HCT116 (cell line): ENCODE results near the gene ZNF18. TPM values are rescaled to one million over a fixed set of nuclear protein-coding genes. Genes with fewer than 3 reads are reported as not detected.
"Not testable (repeated sequence)": the region's sequence is repeated elsewhere in the genome, so short reads cannot be mapped to it uniquely, and the experiment has no call there.

ENCODE experiments used
- ATAC-seq: fragments of 200-7000 bp; cut with Tn5 transposase; 2 replicates; pipeline ENCODE4 v1.9.1; 2020; ENCODE audit warnings: mild to moderate bottlenecking, moderate library complexity
- BruUV-seq: library from RNA; stranded (reverse); fragments of 400-500 nt; replicated peaks from 2 replicates; lab custom pipeline; 2021; lab: Mats Ljungman, UMichigan
- CTCF ChIA-PET: fragments of 300-600 bp; sonication (Branson Sonifier 250); formaldehyde crosslinking; loops from one replicate; lab custom pipeline; 2021; ENCODE audit warnings: antibody characterized with exemption; lab: Charles Lee
- POLR2A ChIA-PET: fragments of 300-600, 350-600 bp; sonication (Branson Sonifier 250); formaldehyde crosslinking; loops from one replicate; lab custom pipeline; 2021; ENCODE audit warnings: antibody characterized with exemption; lab: Charles Lee
- RAD21 ChIA-PET, 2 experiments: fragments of 300-600 bp; sonication (Branson Sonifier 250); formaldehyde crosslinking; loops; one replicate each; lab custom pipeline; 2023; ENCODE audit warnings: low total read pairs in 2 of 2; ENCODE audit not compliant: uncharacterized antibody in 2 of 2, unreplicated experiment in 2 of 2, low non-redundant PET in 1 of 2; lab: Charles Lee
- DNase-seq: peaks from one replicate; pipeline ENCODE4 v3.0.0-alpha.2; 2010; ENCODE audit warnings: low read depth, low spot score
- H2AFZ ChIP-seq: fragments of 200-600 bp; shearing (Covaris generic), sonication (generic); 2 replicates; pipeline ENCODE4 v1.6.1; 2017; ENCODE audit warnings: low read depth, mixed run types, mixed read lengths, antibody characterized with exemption, low read length; ENCODE audit not compliant: poor library complexity, severe bottlenecking
- H3K27ac ChIP-seq: 2 replicates; pipeline ENCODE4 v1.5.1; 2012; ENCODE audit warnings: low read depth, low read length
- H3K27me3 ChIP-seq: fragments of 200-600 bp; sonication (generic); 2 replicates; pipeline ENCODE4 v1.6.1; 2016; ENCODE audit warnings: mixed run types, low read length, mixed read lengths; ENCODE audit not compliant: insufficient read depth
- H3K36me3 ChIP-seq, 2 experiments: fragments of 200-500 bp in 1 of 2; fragments of 200-600 bp in 1 of 2; sonication (Bioruptor generic) in 1 of 2; sonication (generic) in 1 of 2; 2 replicates each; pipeline versions ENCODE4 v1.5.1 to v1.6.1; 2014 to 2016; ENCODE audit warnings: low read length in 2 of 2, inconsistent platforms in 1 of 2, mixed read lengths in 1 of 2, mixed run types in 1 of 2; ENCODE audit not compliant: insufficient read depth in 2 of 2, control insufficient read depth in 1 of 2
- H3K4me1 ChIP-seq, 2 experiments: fragments of 200-600 bp in 1 of 2; sonication (generic) in 1 of 2; 2 replicates each; pipeline versions ENCODE4 v1.5.1 to v1.6.1; 2012 to 2017; ENCODE audit warnings: low read length in 2 of 2, inconsistent platforms in 1 of 2, mild to moderate bottlenecking in 1 of 2, mixed read lengths in 1 of 2, mixed run types in 1 of 2, moderate library complexity in 1 of 2; ENCODE audit not compliant: insufficient read depth in 2 of 2, control insufficient read depth in 1 of 2
- H3K4me2 ChIP-seq: fragments of 200-600 bp; sonication (generic); 2 replicates; pipeline ENCODE4 v1.6.1; 2017; ENCODE audit warnings: mixed run types, low read length, mixed read lengths
- H3K4me3 ChIP-seq, 2 experiments: fragments of 200-600 bp in 1 of 2; sonication (generic) in 1 of 2; replicated peaks in 1 of 2; 2 replicates each; pipeline ENCODE4 v1.5.1; 2011 to 2016; ENCODE audit warnings: low read length in 2 of 2, control low read depth in 1 of 2, low read depth in 1 of 2, mild to moderate bottlenecking in 1 of 2, mixed read lengths in 1 of 2, mixed run types in 1 of 2
- H3K79me2 ChIP-seq: fragments of 200-600 bp; sonication (generic); 2 replicates; pipeline ENCODE4 v1.6.1; 2017; ENCODE audit warnings: mild to moderate bottlenecking, mixed run types, low read length, moderate library complexity, mixed read lengths; ENCODE audit not compliant: insufficient read depth
- H3K9ac ChIP-seq: fragments of 200-600 bp; sonication (generic); 2 replicates; pipeline ENCODE4 v1.6.1; 2016; ENCODE audit warnings: low read length, mixed read lengths
- H3K9me2 ChIP-seq: fragments of 200-600 bp; sonication (generic), shearing (Covaris generic); 2 replicates; pipeline ENCODE4 v1.6.1; 2017; ENCODE audit warnings: mixed run types, mild to moderate bottlenecking, moderate library complexity; ENCODE audit not compliant: insufficient read depth
- H3K9me3 ChIP-seq, 2 experiments: fragments of 200-500 bp in 1 of 2; fragments of 200-600 bp in 1 of 2; sonication (Bioruptor generic) in 1 of 2; sonication (generic) in 1 of 2; 2 replicates each; pipeline ENCODE4 v1.6.1; 2014 to 2017; ENCODE audit warnings: low read length in 2 of 2, mixed read lengths in 2 of 2, inconsistent platforms in 1 of 2, low read depth in 1 of 2, mild to moderate bottlenecking in 1 of 2, mixed run types in 1 of 2, moderate library complexity in 1 of 2; ENCODE audit not compliant: control insufficient read depth in 1 of 2, insufficient read depth in 1 of 2
- H4K20me1 ChIP-seq: fragments of 200-600 bp; sonication (generic), shearing (Covaris generic); 2 replicates; pipeline ENCODE4 v1.6.1; 2017; ENCODE audit warnings: mixed run types, mild to moderate bottlenecking, moderate library complexity; ENCODE audit not compliant: insufficient read depth
- ATF3 ChIP-seq: IDR thresholded peaks from 2 replicates; pipeline ENCODE4 v1.6.1; 2012
- CEBPB ChIP-seq: IDR thresholded peaks from 2 replicates; pipeline ENCODE4 v1.6.1; 2012; ENCODE audit warnings: low read depth
- EGR1 ChIP-seq: IDR thresholded peaks from 2 replicates; pipeline ENCODE4 v1.6.1; 2012; ENCODE audit warnings: low read depth
- EZH2 ChIP-seq: fragments of 200-600 bp; sonication (generic); IDR thresholded peaks from 2 replicates; pipeline ENCODE4 v1.6.1; 2017; ENCODE audit warnings: antibody characterized with exemption, mixed run types
- EZH2phosphoT487 ChIP-seq: fragments of 200-600 bp; IDR thresholded peaks from 2 replicates; pipeline ENCODE4 v1.6.1; 2018; ENCODE audit warnings: antibody characterized with exemption, borderline replicate concordance
- JUND ChIP-seq: IDR thresholded peaks from 2 replicates; pipeline ENCODE4 v1.6.1; 2012
- MAX ChIP-seq: IDR thresholded peaks from 2 replicates; pipeline ENCODE4 v1.6.1; 2012
- POLR2AphosphoS5 ChIP-seq: IDR thresholded peaks from 2 replicates; pipeline ENCODE4 v1.6.1; 2011; ENCODE audit warnings: mild to moderate bottlenecking, low read depth, low read length, moderate library complexity
- RAD21 ChIP-seq: IDR thresholded peaks from 2 replicates; pipeline ENCODE4 v1.6.1; 2012; ENCODE audit warnings: low read depth, mild to moderate bottlenecking
- REST ChIP-seq: IDR thresholded peaks from 2 replicates; pipeline ENCODE4 v1.6.1; 2012; ENCODE audit warnings: low read depth
- SIN3A ChIP-seq: IDR thresholded peaks from 2 replicates; pipeline ENCODE4 v1.6.1; 2012; ENCODE audit warnings: low read depth
- SP1 ChIP-seq: IDR thresholded peaks from 2 replicates; pipeline ENCODE4 v1.6.1; 2012; ENCODE audit warnings: low read depth
- SRF ChIP-seq: IDR thresholded peaks from 2 replicates; pipeline ENCODE4 v1.6.1; 2012; ENCODE audit warnings: low read depth
- TCF7L2 ChIP-seq: IDR thresholded peaks from 2 replicates; pipeline ENCODE4 v1.7.0; 2011; ENCODE audit warnings: borderline replicate concordance, inconsistent platforms; ENCODE audit not compliant: insufficient read depth, insufficient read length; ENCODE audit errors: extremely low read depth
- ZFX ChIP-seq: fragments of 450-650 bp; IDR thresholded peaks from 2 replicates; pipeline ENCODE4 v1.6.1; 2017
- ZNF274 ChIP-seq: fragments of 200-500 bp; sonication (Bioruptor generic); IDR thresholded peaks from 2 replicates; pipeline ENCODE4 v1.6.1; 2014; ENCODE audit warnings: mild to moderate bottlenecking, low read depth, low read length, inconsistent platforms
- intact Hi-C: fragments of 100-400 bp; cut with micrococcal nuclease; formaldehyde crosslinking; loops from 2 replicates; pipeline ENCODE4 v1.10.0; 2022
- total RNA-seq: library from RNA; stranded (reverse); gene quantifications from one replicate; pipeline ENCODE4 v1.2.1, GENCODE V29; 2021; ENCODE audit not compliant: unreplicated experiment

The ZNF18 gene
- total RNA-seq, 1 experiment from 2014 or later: 6.2 TPM

GRCh38 chr17:11972741-11973140 is 24.5 kb downstream of the ZNF18 start:
- H3K79me2 ChIP-seq, H3K4me2 ChIP-seq, ATAC-seq, RAD21 ChIA-PET, H4K20me1 ChIP-seq, H3K27me3 ChIP-seq, H3K4me1 ChIP-seq, DNase-seq, H3K27ac ChIP-seq, H3K4me3 ChIP-seq, H3K9ac ChIP-seq, CTCF ChIA-PET, BruUV-seq, H2AFZ ChIP-seq, intact Hi-C loops, H3K9me2 ChIP-seq, H3K9me3 ChIP-seq, POLR2A ChIA-PET, H3K36me3 ChIP-seq: not testable (repeated sequence)

- H3K9ac ChIP-seq: no peak overlapping the region
- H3K4me3 ChIP-seq: no peak overlapping the region
- TF ChIP-seq SIN3A: no peak
- TF ChIP-seq JUND: no peak
- no peak for TF ChIP-seq POLR2AphosphoS5
- TF ChIP-seq ZNF274: no peak
- TF ChIP-seq ATF3: no peak
- TF ChIP-seq EZH2: no peak
- no peak for TF ChIP-seq RAD21
- TF ChIP-seq REST: no peak
- no peak for TF ChIP-seq EGR1
- TF ChIP-seq EZH2phosphoT487: no peak
- no peak for TF ChIP-seq SRF
- TF ChIP-seq MAX: no peak
- TF ChIP-seq SP1: no peak
- no peak for TF ChIP-seq ZFX
- TF ChIP-seq TCF7L2: no peak
- no peak for TF ChIP-seq CEBPB
- peaks cover 0 to 6% of the 10 kb centered on the region in 2 experiments; a peak in 1 of 4 replicates for H3K4me1 ChIP-seq
- BruUV-seq: no TSS peak
- no peak for DNase-seq
- ChIA-PET POLR2A (no interaction called here), RAD21 (no interaction called here), CTCF (no interaction called here)
- H4K20me1 ChIP-seq: no peaks in the 10 kb centered on the region
- no peaks in the 10 kb centered on the region for H3K79me2 ChIP-seq
- H3K4me2 ChIP-seq: no peak overlapping the region
- H3K9me3 ChIP-seq: peaks cover 0 to 5% of the 10 kb centered on the region in 2 experiments; a peak in 1 of 4 replicates
- no peak overlapping the region for H3K27ac ChIP-seq
- intact Hi-C loops: no loop called here
- no peak overlapping the region for H2AFZ ChIP-seq
- H3K27me3 ChIP-seq: no peaks in the 10 kb centered on the region
- no peaks in the 10 kb centered on the region for H3K9me2 ChIP-seq
- no peaks in the 10 kb centered on the region; a peak in 1 of 4 replicates for H3K36me3 ChIP-seq
- no peak for ATAC-seq
Measured at GRCh38 chr17:11969565-11969964, 27.7 kb downstream of the ZNF18 start.
